ENCODE data around the gene ARL13B.
A peak's percentile ranks its signal among the peaks of the same experiment; 100 is the strongest.
"Not testable (repeated sequence)": the region's sequence is repeated elsewhere in the genome, so short reads cannot be mapped to it uniquely, and the experiment has no call there.

The ARL13B gene

DNA sequence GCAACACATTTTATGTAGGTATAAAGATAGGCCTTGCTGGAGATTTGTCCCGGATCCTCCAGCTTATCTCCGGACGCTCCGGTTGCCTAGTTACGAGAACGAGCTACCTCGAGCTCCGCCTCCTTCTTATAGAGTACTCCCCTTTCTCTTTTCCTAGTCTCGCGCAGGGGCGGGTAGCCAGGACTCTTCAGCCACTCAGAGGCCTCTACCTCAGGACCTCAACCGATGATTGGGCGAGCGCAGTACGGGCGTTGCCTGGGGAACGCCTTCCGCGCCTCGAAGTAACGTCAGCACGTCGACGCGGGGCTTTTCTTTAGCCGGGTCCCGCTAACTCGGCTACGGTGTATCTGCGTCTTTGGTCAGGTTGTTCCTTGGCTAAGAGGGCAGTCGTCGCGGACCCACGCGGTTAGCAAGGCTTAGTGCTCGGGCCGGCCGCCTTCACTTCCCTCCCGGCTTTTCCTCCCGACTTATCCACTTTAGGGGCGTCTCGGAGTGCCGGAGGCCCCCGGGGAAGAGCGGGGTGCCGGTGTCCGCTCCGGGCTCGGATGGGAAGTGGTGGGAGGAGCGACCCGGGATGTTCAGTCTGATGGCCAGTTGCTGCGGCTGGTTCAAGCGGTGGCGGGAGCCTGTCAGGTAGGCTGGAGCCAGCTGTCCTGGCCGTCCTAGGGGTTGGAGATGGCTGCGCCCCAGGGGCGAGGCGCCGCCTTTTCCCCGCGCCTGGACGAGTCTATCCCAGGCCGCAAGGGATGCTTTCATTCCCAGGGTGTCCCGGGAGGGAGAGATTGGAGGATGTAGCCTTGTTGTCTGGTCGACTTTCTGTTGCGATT lies at the start of gene ARL13B:
Gene ARL13B, plus strand, starts transcription at position 306 of the 827 bp plus-strand sequence. Its CDS starts 269 bp downstream, at position 575.
- peak; percentile 98 for DNase-seq

DNA sequence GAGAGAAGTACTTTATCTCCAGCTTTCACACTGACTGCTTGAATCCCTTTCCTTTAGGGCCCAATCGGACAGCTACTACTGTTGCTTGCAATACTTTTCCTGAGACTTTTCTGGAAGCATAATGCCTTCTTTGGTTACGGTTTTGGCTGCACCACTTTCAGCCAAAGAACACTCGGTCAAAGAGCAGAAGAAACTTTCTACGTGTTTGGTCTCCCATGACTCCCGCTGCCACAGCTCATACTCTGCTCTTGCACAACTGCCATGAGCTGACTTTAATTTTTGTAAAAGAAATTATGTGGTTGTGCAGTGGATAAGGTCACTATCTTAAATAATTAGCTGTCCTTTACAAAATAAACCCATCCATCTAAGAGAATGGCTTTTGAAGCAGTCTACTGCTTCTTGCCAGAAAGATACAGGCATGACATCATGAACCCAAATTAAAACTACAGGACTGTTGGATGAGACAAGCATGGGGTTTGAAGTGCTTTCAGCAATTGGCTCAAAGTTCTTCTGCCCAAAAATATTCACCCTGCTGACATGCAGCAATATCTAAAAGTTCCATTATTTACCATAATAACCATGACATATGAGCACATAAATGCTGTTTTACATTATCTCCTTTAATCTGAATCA lies 48.2 kb upstream of the ARL13B start:
- DNase-seq, result no peak

DNA sequence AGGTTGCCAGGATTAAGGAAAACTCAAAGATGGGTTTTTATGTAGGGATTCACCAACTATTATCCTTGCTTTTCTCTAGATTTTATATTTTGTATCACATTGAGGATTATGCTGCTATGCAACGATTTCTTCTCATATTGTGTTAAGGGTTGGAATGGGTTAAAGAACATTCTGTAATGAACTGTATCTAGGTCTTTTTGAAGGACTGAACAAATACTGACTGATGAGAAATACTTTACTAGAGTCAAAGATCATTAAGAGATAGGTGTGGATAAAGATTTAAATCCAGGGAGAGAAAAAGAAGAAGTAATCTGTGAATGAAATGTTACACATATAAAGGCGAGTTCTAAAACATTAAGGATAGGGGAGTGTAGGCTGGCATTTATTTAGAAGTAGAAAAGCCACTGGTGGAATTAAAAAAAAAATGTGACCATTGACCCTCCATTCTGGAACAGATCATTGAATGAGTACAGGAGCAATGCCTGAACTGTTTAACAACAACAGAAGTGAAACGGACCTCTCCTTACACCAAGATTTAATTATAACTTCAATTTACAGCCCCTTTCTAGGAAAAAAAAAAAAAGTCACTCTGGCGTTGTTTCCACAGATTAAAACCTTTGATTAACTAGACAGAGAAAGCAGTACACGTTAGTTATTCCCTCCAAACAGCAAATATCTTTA lies 45.4 kb upstream of the ARL13B start:
- no peak for DNase-seq

DNA sequence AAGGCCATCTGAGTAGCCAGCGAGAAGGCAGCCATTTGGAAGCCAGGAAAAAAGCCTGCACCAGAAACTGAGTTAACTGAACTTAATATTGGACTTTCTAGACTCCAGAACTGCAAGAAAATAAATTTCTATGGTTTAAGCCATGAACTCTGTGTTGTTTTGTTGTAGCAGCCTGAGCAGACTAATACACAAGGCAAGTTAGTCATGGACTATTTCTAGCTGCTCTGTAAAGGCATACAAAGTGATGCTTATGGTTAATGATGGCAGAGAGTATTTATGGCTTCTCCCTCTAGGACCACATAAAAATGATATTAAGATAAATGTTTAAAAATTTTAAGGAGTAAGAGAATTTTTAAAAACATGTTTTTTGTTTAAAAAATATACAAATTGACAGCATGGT lies 43.4 kb upstream of the ARL13B start:
- DNase-seq, result no peak

DNA sequence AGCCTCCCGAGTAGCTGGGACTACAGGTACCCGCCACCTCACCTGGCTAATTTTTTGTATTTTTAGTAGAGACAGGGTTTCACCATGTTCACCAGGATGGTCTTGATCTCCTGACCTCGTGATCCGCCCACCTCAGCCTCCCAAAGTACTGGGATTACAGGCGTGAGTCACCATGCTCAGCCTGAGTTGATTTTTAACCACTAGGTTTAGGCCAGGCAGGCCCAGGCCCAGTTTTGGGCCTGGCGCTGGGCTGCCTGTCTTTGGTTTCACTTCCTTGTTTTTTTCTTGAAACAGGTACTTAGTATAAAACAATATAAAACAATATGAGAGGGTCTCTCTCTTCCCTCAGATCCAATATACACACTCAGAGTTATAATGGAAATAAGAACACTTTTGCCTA lies 42.5 kb upstream of the ARL13B start:
- not testable (repeated sequence) for DNase-seq

DNA sequence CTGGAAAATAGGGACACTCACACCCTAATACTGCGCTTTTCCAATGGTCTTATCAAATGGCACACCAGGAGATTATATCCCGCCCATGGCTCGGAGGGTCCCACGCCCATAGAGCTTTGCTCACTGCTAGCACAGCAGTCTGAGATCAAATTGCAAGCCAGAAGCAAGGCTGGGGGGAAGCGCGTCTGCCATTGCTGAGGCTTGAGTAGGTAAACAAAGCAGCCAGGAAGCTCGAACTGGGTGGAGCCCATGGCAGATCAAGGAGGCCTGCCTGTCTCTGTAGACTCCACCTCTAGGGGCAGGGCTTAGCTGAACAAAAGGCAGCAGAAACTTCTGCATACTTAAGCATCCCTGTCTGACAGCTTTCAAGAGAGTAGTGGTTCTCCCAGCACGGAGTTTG lies 30.0 kb upstream of the ARL13B start:
- DNase-seq, result not testable (repeated sequence)

DNA sequence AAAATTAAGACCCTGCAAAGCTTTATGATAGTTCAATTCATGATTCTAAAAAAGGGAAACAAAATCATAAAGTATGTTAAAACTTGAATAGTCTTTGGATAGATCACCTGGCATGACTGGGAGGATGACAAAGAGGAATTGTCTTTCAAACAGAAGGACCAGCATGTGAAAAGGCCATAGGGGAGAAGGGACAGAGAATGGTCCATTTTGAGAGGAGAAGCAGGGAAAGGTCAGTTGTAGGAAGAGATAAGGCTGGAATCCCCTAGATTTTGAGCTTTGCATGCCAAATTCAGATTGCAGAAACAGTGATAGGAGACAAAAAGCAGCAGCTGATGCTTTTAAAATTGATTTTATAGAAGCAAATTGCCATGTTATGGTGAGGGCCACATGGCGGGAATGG lies 18.9 kb upstream of the ARL13B start:
- DNase-seq, result no peak

DNA sequence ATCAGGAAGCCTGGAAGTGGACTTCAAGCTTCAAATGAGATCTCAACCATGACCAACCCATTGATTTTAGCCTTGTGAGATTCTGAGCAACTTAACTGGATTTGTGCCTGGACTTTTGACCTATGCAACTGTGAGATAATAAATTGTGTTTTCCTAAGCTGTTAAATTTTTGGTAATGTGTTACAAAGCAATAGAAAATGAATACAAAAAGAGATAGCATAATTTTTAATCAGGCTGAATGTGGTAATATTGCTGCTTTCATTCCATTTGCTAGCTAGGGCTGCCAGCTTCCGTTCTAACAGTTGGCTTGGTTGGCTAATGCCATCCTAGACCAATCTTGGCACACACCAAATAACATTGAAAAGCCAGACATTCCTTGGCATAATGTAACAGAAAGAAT lies 18.5 kb upstream of the ARL13B start:
- no peak for DNase-seq

DNA sequence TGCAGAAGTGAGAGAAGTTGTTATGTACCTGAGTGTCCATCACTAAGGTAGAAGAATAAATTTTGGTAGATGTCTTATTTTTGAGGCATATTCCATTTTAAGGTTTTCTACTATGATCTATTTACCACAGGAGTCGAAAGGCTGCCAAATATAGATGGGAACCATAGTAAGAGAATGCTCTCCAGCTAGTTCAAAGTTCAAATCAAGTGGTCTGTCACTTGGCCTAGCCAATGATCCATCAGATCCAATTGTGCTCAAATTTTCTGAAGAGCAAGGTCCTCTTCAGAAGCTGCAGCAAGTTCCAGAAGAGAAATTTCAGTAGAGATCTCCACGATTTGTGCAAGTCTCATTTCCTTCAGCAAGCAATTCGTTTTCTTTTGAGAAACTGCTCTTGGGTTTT lies 17.2 kb upstream of the ARL13B start:
- no peak for DNase-seq

DNA sequence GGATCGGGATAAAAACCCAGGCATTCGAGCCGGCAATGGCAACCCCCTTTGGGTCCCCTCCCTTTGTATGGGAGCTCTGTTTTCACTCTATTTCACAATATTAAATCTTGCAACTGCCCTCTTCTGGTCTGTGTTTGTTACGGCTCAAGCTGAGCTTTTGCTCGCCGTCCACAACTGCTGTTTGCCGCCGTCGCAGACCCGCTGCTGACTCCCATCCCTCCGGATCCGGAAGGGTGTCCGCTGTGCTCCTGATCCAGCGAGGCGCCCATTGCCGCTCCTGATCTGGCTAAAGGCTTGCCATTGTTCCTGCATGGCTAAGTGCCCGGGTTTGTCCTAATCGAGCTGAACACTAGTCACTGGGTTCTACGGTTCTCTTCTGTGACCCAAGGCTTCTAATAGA lies 14.8 kb upstream of the ARL13B start:
- not testable (repeated sequence) for DNase-seq

DNA sequence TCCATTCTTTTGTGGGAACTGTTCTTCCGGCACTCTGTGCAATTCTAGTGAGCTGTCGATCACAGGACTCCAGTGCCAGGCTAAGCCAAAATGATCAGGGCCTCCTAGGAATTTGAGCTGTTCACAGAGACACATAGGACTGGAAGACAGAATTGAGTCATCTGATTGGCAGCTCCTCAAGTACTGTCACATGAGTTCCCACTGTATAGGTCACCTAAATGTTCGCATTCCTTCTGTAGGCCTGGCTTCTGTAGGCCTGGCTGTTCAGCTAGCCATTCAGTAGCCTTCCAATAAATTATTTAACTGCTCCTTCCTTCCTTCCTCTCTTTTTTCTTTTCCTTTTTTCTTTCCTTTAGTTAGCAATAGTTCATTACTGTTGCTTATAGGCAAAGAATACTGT lies 10.5 kb upstream of the ARL13B start:
- peak; percentile 15 for DNase-seq

DNA sequence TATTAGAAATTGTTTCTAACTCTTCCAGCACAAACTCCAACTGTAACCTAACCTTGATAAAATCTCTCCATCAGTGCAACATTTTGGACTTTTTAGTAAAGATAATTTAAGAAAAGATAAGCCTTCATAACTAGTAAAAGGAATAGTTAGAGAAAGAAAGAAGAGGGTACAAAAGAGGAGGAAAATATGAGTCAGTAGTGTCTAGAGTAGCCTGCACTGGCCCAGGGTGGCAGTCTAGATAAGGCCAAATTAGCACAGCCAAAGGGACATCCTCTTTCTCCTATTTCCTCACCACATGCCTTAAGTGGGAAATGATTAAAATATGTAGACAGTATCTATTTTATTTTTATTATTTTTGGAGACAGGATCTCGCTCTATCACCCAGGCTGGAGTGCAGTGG lies 10.0 kb upstream of the ARL13B start:
- no peak for DNase-seq

DNA sequence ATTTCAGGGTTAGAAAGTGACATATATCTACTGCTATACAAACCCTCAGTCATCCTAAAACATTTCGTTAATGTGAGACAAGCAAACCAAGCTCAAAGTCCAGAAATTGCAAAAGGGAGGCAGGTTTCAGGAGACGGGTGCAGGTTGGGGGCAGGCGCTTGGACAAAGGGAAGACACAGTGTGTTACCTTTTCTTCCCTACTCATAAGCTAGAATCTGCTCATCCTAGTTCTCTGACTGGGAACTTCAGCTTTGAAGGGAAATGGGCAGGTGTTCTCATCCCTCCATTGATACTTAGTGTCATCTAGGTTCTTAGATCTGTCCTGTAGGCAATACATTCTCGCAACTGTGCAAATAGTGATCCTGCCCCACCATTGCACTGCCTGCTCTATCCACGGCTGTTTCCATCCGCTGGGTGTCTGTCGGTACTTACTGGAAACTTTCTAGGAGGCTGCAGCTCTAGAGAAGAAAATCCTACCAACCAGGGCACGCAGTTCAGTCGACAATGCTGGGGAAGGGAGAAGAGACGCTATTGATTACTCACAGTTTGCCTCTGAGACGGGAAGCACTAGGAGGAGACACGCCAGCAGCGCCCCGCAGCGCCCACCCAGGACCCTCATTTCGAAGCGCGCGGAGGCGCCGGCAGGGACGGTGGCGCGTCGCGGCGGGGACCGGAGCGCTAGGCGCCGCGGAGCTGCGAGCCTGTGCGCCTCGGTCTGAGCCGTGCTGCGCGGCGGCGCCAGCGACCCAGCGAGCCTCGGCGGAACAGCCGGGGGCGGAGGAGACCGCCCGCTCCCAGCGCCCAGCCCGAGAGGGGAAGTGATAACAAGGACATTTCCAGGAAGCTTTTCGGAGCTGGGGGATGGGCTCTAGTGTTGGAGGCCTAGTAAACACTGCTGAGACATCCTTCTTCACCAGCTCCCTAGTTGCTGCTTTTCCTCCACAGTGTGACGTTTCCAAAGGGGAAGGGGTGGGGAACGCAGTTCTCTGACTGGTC lies 6.5 kb upstream of the ARL13B start, which contains the start of gene PROS1:
Gene PROS1, minus strand, starts transcription at position 766 of the 996 bp plus-strand sequence. Its CDS starts 147 bp downstream, at position 619.
- peak; percentile 79 for DNase-seq

DNA sequence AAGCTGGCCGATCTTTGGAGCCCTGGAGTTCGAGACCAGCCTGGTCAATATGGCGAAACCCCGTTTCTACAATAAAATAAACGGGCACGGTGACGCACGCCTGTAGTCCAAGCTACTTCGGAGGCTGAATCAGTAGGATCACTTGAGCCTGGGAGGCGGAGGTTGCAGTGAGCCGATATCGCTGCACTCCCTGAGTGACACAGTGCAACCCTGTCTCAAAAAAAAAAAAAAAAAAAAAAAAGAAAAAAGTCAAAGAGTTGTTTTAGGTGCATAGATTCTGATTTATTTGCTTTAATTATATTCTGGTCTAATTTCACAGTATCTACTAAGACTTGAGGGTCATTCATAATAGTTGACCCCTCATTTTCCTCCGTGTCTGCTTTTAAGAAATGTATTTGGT lies 1.7 kb downstream of the ARL13B start:
- no peak for DNase-seq

DNA sequence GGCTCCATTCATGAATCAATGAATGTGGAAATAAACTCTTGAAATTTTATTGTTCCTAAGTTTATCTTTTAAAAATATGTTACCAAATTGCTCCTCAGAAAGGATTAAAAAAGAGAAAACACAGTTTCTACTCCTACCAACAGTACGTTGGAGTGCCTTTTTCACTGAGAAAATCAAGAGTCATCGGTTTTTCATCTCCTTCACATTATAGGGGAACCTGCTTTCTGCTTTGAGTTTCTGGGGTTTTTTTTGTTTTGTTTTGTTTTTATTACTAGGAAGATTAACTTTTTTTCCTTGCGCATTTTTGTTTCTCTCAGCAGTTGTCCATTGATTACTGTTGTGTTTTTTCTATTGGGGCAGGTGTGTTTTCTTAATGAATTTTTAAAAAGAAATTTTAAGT lies 3.5 kb downstream of the ARL13B start:
- DNase-seq, result no peak

DNA sequence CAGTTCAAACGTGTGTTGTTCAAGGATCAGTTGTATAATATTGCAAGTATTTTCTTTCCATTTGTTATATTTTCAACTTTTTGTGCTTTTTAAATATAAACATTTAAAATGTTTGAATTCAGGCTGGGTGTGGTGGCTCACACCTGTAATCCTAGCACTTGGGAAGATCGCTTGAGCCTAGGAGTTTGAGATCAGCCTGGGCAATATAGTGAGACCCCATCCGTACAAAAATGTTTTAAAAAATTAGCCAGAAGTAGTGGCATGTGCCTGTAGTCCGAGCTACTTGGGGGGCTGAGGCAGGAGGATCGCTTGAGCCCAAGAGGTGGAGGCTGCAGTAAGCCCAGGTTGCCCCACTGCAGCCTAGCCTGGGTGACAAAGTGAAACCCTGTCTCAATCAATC lies 4.7 kb downstream of the ARL13B start:
- no peak for DNase-seq

DNA sequence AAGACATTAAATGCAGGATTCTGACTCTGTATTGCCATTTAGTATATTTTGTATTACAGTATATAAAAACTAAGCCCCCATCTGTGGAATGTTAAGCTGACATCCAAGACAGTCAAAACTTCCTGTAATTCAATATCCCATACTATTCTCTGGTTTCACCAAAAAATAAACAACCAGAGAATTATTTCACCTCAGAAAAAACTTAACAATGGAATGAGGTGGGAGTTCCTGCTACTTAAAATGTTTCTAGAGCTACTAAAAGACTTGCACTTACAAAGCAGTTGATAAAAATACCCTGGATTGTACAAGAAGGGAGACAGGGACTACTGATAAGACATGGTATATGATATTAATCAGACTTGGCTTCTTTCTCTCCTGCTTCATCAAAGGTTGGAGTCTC lies 8.3 kb downstream of the ARL13B start:
- DNase-seq, result peak; percentile 30

DNA sequence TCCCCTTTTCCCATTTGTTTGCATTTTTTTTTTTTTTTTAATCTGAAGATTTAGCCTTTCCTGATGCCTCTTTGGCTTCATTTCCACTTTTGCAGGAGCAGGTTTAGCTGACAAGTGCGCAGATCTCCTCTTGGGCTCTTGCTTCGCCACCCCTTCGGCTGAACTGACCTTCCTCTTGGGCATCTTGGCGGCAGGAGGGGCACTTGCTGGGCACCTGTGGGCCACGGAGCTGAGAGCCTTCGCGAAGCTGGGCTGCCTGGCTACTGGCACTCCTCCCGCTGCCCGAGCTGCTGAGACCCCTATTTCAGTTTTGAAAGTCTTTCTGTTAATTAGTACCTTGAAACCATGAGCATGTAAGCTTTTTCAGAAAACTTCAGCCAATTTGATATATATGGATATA lies 8.8 kb downstream of the ARL13B start:
- DNase-seq, result no peak

DNA sequence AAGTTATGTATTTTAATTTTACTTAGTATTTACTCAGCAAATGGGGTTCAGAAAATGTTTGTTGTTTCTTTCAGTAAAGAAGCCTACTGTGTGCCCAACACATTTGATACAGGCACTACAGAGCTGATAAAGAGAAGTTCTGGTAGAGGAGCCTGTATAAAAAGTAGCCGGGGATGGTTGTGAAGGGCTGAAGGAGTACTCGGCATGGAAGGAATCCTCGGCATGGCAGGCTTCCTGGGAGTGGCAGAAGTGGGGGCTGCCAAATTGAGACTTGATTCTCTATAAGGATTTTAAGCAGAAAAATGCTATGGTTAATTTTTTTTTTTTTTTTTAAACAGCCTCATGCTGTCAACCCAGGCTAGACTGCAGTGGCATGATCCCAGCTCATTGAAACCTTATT lies 9.3 kb downstream of the ARL13B start:
- DNase-seq, result no peak

DNA sequence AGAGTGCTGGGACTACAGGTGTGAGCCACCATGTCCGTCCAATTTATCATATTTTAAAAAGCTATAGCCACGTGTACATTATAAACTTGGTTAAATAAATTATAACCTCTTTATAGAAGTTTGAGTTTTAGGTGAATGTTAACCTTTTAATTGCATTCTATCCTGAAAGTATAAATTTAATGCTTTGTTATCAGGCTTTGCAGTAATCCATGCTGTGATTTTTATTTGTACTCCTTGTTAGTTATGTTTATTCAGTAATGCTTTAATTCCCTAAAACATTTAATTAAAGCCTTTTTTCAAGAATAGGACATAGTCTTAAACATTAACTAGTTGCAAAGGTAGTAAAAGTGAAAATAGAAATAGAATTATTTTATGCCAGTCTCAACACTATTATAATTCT lies 11.7 kb downstream of the ARL13B start:
- DNase-seq, result no peak

DNA sequence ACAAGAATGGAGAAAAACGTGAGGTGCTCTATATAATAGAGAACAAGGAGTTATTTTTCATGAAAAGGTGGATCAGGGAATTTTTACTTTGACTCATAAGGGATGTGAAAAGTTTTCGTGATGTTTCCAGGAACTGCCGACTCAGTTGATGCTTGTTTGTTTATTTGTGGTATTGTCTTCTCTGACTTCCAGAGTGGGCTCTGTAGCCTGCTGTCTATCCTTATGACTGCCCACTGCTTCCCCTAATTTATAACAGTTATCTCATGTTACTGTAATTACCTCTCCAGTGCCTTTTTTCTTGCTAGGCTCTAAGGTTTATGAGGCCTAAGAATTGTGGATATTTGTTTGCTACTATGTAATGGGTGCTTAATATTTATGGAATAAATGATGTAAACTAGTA lies 12.3 kb downstream of the ARL13B start:
- DNase-seq, result no peak

DNA sequence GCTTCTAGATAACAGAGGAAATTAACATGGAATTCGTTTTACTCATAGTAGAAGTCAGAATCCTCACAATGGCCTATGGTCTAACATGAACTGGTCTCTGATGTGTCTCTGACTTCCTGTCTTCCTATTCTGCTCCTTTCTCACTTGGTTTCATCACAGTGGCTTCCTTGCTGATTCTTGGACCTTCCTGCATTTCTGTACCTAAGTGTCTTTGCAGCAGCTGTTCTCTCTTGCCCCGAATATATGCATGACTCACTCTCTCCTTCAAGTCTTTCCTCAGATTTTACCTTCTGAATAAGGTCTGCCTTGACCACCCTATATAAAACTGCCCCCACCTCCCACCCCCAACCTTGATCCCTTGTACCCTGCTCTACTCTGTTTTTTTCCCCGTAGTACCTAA lies 14.1 kb downstream of the ARL13B start:
- no peak for DNase-seq

DNA sequence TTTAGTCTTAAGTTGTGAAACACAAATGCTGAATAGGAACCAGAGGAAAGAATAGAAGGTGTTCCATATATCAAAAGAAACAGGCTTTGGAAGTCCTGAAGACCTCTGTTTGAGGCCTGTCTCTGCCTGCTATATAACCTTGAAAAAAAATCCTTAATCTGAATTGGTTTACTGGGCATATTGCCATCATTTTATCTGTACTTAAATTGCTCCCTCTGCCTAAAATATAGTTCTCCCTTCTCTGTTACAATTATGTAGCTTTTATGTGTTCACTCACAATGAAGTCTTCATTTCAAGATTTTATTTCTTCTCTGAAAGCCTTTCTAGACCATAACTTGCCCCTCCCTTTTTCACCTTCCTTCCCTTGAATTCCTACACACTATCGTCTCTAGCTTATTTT lies 21.2 kb downstream of the ARL13B start:
- no peak for DNase-seq
